ENCODE measurements around the gene CDC14B.

DNA sequence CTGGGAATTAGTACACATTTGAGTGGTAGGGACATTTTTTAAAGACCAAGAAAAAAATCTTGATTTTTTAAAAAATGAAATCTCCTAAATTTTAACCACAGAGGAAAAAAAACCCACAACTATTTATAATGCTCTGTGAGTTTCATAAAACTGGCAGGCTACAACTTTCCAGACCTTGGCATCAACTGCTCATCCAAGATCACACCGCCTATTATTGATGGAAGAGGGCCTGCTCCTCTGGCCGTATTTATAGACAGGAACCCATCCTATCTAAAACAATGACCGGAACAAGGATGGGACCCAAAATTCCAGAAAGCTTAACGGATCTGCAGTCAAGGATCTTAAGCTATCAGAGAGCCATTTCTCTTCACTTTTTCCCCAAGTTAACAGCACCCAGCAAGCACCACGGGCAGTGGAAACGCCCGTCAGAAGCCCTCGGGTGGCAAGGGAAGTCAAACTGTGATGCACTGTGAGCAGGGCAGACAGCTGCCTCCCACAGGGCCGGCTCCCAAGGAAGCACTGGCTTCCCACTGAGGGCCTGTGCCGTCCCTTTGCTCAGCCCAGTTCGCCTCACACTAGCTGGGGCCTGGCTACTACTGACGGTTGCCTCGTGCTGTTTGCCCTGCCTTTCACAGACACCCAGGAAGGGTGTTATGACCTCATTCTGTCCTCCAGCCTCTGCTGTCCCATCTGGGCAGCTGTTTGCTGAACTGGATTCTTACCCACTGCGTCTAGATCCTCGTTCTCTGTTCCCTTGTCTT, 62.8 kb downstream of the CDC14B start:
- TF ChIP-seq, protein P1, sequence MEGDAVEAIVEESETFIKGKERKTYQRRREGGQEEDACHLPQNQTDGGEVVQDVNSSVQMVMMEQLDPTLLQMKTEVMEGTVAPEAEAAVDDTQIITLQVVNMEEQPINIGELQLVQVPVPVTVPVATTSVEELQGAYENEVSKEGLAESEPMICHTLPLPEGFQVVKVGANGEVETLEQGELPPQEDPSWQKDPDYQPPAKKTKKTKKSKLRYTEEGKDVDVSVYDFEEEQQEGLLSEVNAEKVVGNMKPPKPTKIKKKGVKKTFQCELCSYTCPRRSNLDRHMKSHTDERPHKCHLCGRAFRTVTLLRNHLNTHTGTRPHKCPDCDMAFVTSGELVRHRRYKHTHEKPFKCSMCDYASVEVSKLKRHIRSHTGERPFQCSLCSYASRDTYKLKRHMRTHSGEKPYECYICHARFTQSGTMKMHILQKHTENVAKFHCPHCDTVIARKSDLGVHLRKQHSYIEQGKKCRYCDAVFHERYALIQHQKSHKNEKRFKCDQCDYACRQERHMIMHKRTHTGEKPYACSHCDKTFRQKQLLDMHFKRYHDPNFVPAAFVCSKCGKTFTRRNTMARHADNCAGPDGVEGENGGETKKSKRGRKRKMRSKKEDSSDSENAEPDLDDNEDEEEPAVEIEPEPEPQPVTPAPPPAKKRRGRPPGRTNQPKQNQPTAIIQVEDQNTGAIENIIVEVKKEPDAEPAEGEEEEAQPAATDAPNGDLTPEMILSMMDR (IDR thresholded peaks at IDR 0.05; ENCODE audit: poor library complexity, severe bottlenecking): no peak
- no peak for TF ChIP-seq EZH2 (IDR thresholded peaks at IDR 0.05; ENCODE audit: borderline replicate concordance, insufficient read depth, low read length, poor library complexity, severe bottlenecking)
- no peak for TF ChIP-seq TAF1 (IDR thresholded peaks at IDR 0.05; ENCODE audit: low read depth)
- TF ChIP-seq, protein P2, sequence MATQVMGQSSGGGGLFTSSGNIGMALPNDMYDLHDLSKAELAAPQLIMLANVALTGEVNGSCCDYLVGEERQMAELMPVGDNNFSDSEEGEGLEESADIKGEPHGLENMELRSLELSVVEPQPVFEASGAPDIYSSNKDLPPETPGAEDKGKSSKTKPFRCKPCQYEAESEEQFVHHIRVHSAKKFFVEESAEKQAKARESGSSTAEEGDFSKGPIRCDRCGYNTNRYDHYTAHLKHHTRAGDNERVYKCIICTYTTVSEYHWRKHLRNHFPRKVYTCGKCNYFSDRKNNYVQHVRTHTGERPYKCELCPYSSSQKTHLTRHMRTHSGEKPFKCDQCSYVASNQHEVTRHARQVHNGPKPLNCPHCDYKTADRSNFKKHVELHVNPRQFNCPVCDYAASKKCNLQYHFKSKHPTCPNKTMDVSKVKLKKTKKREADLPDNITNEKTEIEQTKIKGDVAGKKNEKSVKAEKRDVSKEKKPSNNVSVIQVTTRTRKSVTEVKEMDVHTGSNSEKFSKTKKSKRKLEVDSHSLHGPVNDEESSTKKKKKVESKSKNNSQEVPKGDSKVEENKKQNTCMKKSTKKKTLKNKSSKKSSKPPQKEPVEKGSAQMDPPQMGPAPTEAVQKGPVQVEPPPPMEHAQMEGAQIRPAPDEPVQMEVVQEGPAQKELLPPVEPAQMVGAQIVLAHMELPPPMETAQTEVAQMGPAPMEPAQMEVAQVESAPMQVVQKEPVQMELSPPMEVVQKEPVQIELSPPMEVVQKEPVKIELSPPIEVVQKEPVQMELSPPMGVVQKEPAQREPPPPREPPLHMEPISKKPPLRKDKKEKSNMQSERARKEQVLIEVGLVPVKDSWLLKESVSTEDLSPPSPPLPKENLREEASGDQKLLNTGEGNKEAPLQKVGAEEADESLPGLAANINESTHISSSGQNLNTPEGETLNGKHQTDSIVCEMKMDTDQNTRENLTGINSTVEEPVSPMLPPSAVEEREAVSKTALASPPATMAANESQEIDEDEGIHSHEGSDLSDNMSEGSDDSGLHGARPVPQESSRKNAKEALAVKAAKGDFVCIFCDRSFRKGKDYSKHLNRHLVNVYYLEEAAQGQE (IDR thresholded peaks at IDR 0.05; ENCODE audit: borderline replicate concordance): no peak
- TF ChIP-seq POLR2AphosphoS5 (IDR thresholded peaks at IDR 0.05): no peak
- no peak for TF ChIP-seq EP300 (conservative IDR thresholded peaks at IDR 0.05; ENCODE audit: poor library complexity, severe bottlenecking)
- no peak for TF ChIP-seq SMC3 (conservative IDR thresholded peaks at IDR 0.05; ENCODE audit: poor library complexity)
- TF ChIP-seq RAD21 (conservative IDR thresholded peaks at IDR 0.05): no peak

Data from neural cell (in vitro differentiated cells).